WTC11 (cell line): Measurements from ENCODE around the gene GDPGP1.

Experiments used
- CTCF ChIP-seq: fragments of 200-600 bp; IDR thresholded peaks from 2 replicates; pipeline ENCODE4 v1.8.0; 2022; ENCODE audit warnings: antibody characterized with exemption
- E2F5 ChIP-seq: sonication (generic); formaldehyde crosslinking; IDR thresholded peaks from 2 replicates; pipeline ENCODE4 v1.8.1; 2022; ENCODE audit warnings: mild to moderate bottlenecking, moderate library complexity, missing genetic modification reagents
- EMX1 ChIP-seq: fragments of 250-450 bp; sonication (Bioruptor Pico); IDR thresholded peaks from 2 replicates; pipeline ENCODE4 v1.8.0; 2021; ENCODE audit warnings: mild to moderate bottlenecking
- HMGA2 ChIP-seq: fragments of 250-450 bp; sonication (Bioruptor Pico); IDR thresholded peaks from 2 replicates; pipeline ENCODE4 v1.4.0; 2021; ENCODE audit warnings: mild to moderate bottlenecking, moderate library complexity
- JUN ChIP-seq: sonication (generic); formaldehyde crosslinking; IDR thresholded peaks from 2 replicates; pipeline ENCODE4 v1.8.0; 2023; ENCODE audit warnings: mild to moderate bottlenecking, missing genetic modification reagents
- MAX ChIP-seq: sonication (generic); formaldehyde crosslinking; IDR thresholded peaks from 2 replicates; pipeline ENCODE4 v1.8.0; 2022; ENCODE audit warnings: mild to moderate bottlenecking, missing genetic modification reagents
- NR2C2 ChIP-seq: sonication (generic); formaldehyde crosslinking; IDR thresholded peaks from 2 replicates; pipeline ENCODE4 v1.8.0; 2022; ENCODE audit warnings: mild to moderate bottlenecking, missing genetic modification reagents
- USF1 ChIP-seq: sonication (generic); formaldehyde crosslinking; IDR thresholded peaks from 2 replicates; pipeline ENCODE4 v1.8.0; 2022; ENCODE audit warnings: mild to moderate bottlenecking, missing genetic modification reagents
- ZNF281 ChIP-seq: sonication (generic); formaldehyde crosslinking; IDR thresholded peaks from 2 replicates; pipeline ENCODE4 v1.8.0; 2023; ENCODE audit warnings: mild to moderate bottlenecking, missing genetic modification reagents
- ZNF416 ChIP-seq: fragments of 250-450 bp; sonication (Bioruptor Pico); IDR thresholded peaks from 2 replicates; pipeline ENCODE4 v1.9.0; 2021; ENCODE audit warnings: mild to moderate bottlenecking, inconsistent platforms

- TF ChIP-seq E2F5 (CRISPR knock-in tag) (no peak), CTCF (no peak), ZNF281 (CRISPR knock-in tag) (no peak), NR2C2 (CRISPR knock-in tag) (no peak), ZNF416 (no peak), MAX (CRISPR knock-in tag) (no peak), USF1 (CRISPR knock-in tag) (no peak), EMX1 (no peak), HMGA2 (CRISPR knock-in tag) (no peak), JUN (CRISPR knock-in tag) (no peak)
Measured at GRCh38 chr15:90261811-90262210, 27.8 kb downstream of the GDPGP1 start.
